Left lobe of liver (tissue), 2 donors: ENCODE data around the gene WSB2. TPM values are rescaled to one million over a fixed set of nuclear protein-coding genes. Genes with fewer than 3 reads are reported as not detected.
"Not testable (repeated sequence)": the region's sequence is repeated elsewhere in the genome, so short reads cannot be mapped to it uniquely, and the experiment has no call there.

Experiments used
- ATAC-seq: fragments of 200-7000 bp; cut with Tn5 transposase; one replicate; pipeline ENCODE4 v1.9.1; 2020; ENCODE audit warnings: mild to moderate bottlenecking, moderate library complexity
- DNase-seq: peaks from one replicate; pipeline ENCODE4 v3.0.0-alpha.2; 2020; ENCODE audit warnings: low spot score
- total RNA-seq: library from RNA; stranded (reverse); gene quantifications from one replicate; pipeline ENCODE4 v1.2.1, GENCODE V29; 2021
- donor health status: DM: no; HTN: no; CAD: no; lungs with moderate emphysema.
- donor health status: DM: no; HTN: yes; CAD: no.

The WSB2 gene
- total RNA-seq: 51.4 TPM

GRCh38 chr12:118061011-118061872, at the start of gene WSB2:
TSS of gene WSB2 (minus strand) at chr12:118061179. CDS start at chr12:118061048, 131 bp downstream.
- ATAC-seq: peak; percentile 64
- DNase-seq: peak; percentile 77

GRCh38 chr12:118109088-118109487, 48.1 kb upstream of the WSB2 start:
- ATAC-seq (no peak), DNase-seq (no peak)

- no peak for DNase-seq
- no peak for ATAC-seq
Measured at GRCh38 chr12:118107694-118108093, 46.7 kb upstream of the WSB2 start.

- no peak for DNase-seq
- ATAC-seq: no peak
Measured at GRCh38 chr12:118107011-118107410, 46.0 kb upstream of the WSB2 start.

- ATAC-seq (peak; percentile 95), DNase-seq (peak; percentile 87)
Measured at GRCh38 chr12:118103601-118104382, 42.8 kb upstream of the WSB2 start, which contains the start of gene VSIG10. TSS of gene VSIG10 (minus strand) at chr12:118104011. CDS start at chr12:118103671, 340 bp downstream.

GRCh38 chr12:118103201-118103600, 42.2 kb upstream of the WSB2 start:
- no peak for DNase-seq
- ATAC-seq: no peak

- no peak for ATAC-seq
- DNase-seq: no peak
Measured at GRCh38 chr12:118102609-118103008, 41.6 kb upstream of the WSB2 start.

GRCh38 chr12:118102070-118102469, 41.1 kb upstream of the WSB2 start:
- no peak for ATAC-seq
- no peak for DNase-seq

GRCh38 chr12:118101051-118101450, 40.1 kb upstream of the WSB2 start:
- no peak for DNase-seq
- ATAC-seq: no peak

GRCh38 chr12:118098911-118099671, 38.1 kb upstream of the WSB2 start:
- no peak for DNase-seq
- ATAC-seq: no peak

GRCh38 chr12:118098401-118098800, 37.4 kb upstream of the WSB2 start:
- DNase-seq (no peak), ATAC-seq (no peak)

- ATAC-seq (no peak), DNase-seq (no peak)
Measured at GRCh38 chr12:118094039-118094438, 33.1 kb upstream of the WSB2 start.

- ATAC-seq (no peak), DNase-seq (no peak)
Measured at GRCh38 chr12:118089782-118090181, 28.8 kb upstream of the WSB2 start.

- no peak for ATAC-seq
- no peak for DNase-seq
Measured at GRCh38 chr12:118082161-118082560, 21.2 kb upstream of the WSB2 start.

- ATAC-seq, DNase-seq: not testable (repeated sequence)
Measured at GRCh38 chr12:118081521-118081920, 20.5 kb upstream of the WSB2 start.

- DNase-seq: no peak
Measured at GRCh38 chr12:118073768-118074167, 12.8 kb upstream of the WSB2 start.

GRCh38 chr12:118070650-118071049, 9.7 kb upstream of the WSB2 start:
- ATAC-seq (no peak), DNase-seq (no peak)

More at GRCh38 chr12:118073768-118074167, 12.8 kb upstream of the WSB2 start:
- ATAC-seq: no peak

GRCh38 chr12:118068445-118068844, 7.5 kb upstream of the WSB2 start:
- ATAC-seq (no peak), DNase-seq (no peak)

- no peak for DNase-seq
- ATAC-seq: no peak
Measured at GRCh38 chr12:118065380-118065779, 4.4 kb upstream of the WSB2 start.

- no peak for DNase-seq
Measured at GRCh38 chr12:118064608-118065007, 3.6 kb upstream of the WSB2 start.

More at GRCh38 chr12:118064608-118065007, 3.6 kb upstream of the WSB2 start:
- no peak for ATAC-seq
